SKM-1 treated with dmso at 0.1 percent for 144 hours (cell line): ENCODE results near the gene MNT.

Experiments
- DNase-seq: peaks from one replicate; lab custom pipeline; 2025; ENCODE audit not compliant: unreplicated experiment; lab: John Stamatoyannopoulos, UW

Gene MNT

GRCh38 chr17:2383628-2384167, 17.2 kb downstream of the MNT start:
- no peak for DNase-seq

- no peak for DNase-seq
Observed at GRCh38 chr17:2380950-2381649, 19.8 kb downstream of the MNT start.

- no peak for DNase-seq
Observed at GRCh38 chr17:2380226-2380922, 20.5 kb downstream of the MNT start.

GRCh38 chr17:2379489-2380225, 21.2 kb downstream of the MNT start:
- DNase-seq, result no peak

- no peak for DNase-seq
Observed at GRCh38 chr17:2378905-2379304, 22.0 kb downstream of the MNT start.

GRCh38 chr17:2377659-2378058, 23.2 kb downstream of the MNT start:
- DNase-seq, result no peak

- DNase-seq, result no peak
Observed at GRCh38 chr17:2376107-2376506, 24.8 kb downstream of the MNT start.

- DNase-seq, result no peak
Observed at GRCh38 chr17:2375406-2375805, 25.5 kb downstream of the MNT start.

GRCh38 chr17:2374549-2375285, 26.1 kb downstream of the MNT start:
- no peak for DNase-seq

- DNase-seq, result no peak
Observed at GRCh38 chr17:2373179-2373578, 27.7 kb downstream of the MNT start.

GRCh38 chr17:2372681-2373080, 28.2 kb downstream of the MNT start:
- DNase-seq, result no peak

GRCh38 chr17:2372180-2372579, 28.7 kb downstream of the MNT start:
- no peak for DNase-seq

- no peak for DNase-seq
Observed at GRCh38 chr17:2371183-2372130, 29.4 kb downstream of the MNT start.

- DNase-seq, result no peak
Observed at GRCh38 chr17:2370211-2370589, 30.7 kb downstream of the MNT start.

- no peak for DNase-seq
Observed at GRCh38 chr17:2369551-2370210, 31.2 kb downstream of the MNT start.

GRCh38 chr17:2369039-2369438, 31.8 kb downstream of the MNT start:
- DNase-seq, result no peak

GRCh38 chr17:2368359-2368758, 32.5 kb downstream of the MNT start:
- no peak for DNase-seq

GRCh38 chr17:2366747-2367494, 33.9 kb downstream of the MNT start:
- DNase-seq, result no peak

- DNase-seq, result no peak
Observed at GRCh38 chr17:2365132-2365531, 35.7 kb downstream of the MNT start.
